NT2/D1 (cell line): ENCODE results near the gene HPS1.

Source experiments
- SUZ12 ChIP-seq: IDR thresholded peaks from 2 replicates; pipeline ENCODE4 v1.6.1; 2011; ENCODE audit not compliant: insufficient read length, insufficient read depth; ENCODE audit errors: extremely low read depth
- YY1 ChIP-seq: IDR thresholded peaks from 2 replicates; pipeline ENCODE4 v1.6.1; 2011; ENCODE audit not compliant: insufficient read length, insufficient read depth
- ZNF274 ChIP-seq: IDR thresholded peaks from 2 replicates; pipeline ENCODE4 v1.6.1; 2011; ENCODE audit warnings: mild to moderate bottlenecking, low read depth, low read length

DNA sequence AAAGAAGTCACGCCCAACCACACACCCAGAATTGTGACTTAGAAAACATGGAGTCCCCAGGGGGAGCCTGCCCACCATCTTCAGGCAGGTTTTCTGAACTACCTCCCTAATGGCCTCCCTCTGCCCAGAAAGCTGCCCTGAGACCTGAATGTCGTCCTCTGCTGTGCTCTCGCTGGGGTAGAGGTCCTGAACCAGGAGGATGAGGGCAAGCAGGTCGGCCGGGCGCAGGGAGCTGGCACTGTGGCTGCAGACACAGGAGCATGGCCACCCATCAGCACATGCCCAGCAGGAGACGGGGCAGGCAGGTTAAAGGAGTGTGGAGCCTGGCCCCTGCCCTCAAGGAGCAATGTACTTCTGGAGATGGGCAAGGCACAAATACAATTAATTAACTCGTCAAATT is 16.3 kb downstream of the HPS1 start:
- TF ChIP-seq SUZ12 = no peak
- TF ChIP-seq ZNF274 = no peak
- TF ChIP-seq YY1 = no peak
